Hepatocyte (in vitro differentiated cells): ENCODE measurements around the gene GID4.

Experiments
- CTCF ChIP-seq: fragments of 200-600 bp; sonication (generic); IDR thresholded peaks from 2 replicates; pipeline ENCODE4 v1.5.1; 2016; ENCODE audit warnings: antibody characterized with exemption, mild to moderate bottlenecking; ENCODE audit not compliant: poor library complexity
- EZH2phosphoT487 ChIP-seq: fragments of 200-600 bp; sonication (generic); IDR thresholded peaks from one replicate; pipeline ENCODE4 v1.6.1; 2018; ENCODE audit warnings: antibody characterized with exemption, mild to moderate bottlenecking, low read depth, moderate library complexity; ENCODE audit not compliant: unreplicated experiment, severe bottlenecking

- no peak for TF ChIP-seq CTCF
- no peak for TF ChIP-seq EZH2phosphoT487
Measured at GRCh38 chr17:18002171-18002570, 37.0 kb upstream of the GID4 start.
